ENCODE results near the gene ETHE1. TPM values are rescaled to one million over a fixed set of nuclear protein-coding genes. Genes with fewer than 3 reads are reported as not detected.
A peak's percentile ranks its signal among the peaks of the same experiment; 100 is the strongest.

Gene ETHE1
- total RNA-seq, 1 donor = 52.1 TPM

- H3K9me3 ChIP-seq (ENCODE audit: low read depth, low read length) = no peaks in the 10 kb centered on the region
- H2AFZ ChIP-seq (ENCODE audit: low read length) = no peak overlapping the region
- no peaks in the 10 kb centered on the region for H4K20me1 ChIP-seq (ENCODE audit: insufficient read depth, low read length)
- no peaks in the 10 kb centered on the region for H3K27me3 ChIP-seq (ENCODE audit: insufficient read depth, low read length)
- H3K4me1 ChIP-seq (ENCODE audit: insufficient read depth, low read length) = peaks cover 2% of the 10 kb centered on the region
- H3K36me3 ChIP-seq (ENCODE audit: insufficient read depth, low read length) = peaks cover 14% of the 10 kb centered on the region
- peak; percentile 38 for DNase-seq (ENCODE audit: insufficient read length, low spot score, missing footprints)
- H3K79me2 ChIP-seq (ENCODE audit: insufficient read depth, low read length) = no peaks in the 10 kb centered on the region
- no peak overlapping the region for H3K4me2 ChIP-seq (ENCODE audit: insufficient read depth, low read length)
- TF ChIP-seq CTCF (IDR thresholded peaks at IDR 0.05; ENCODE audit: extremely low read depth, low read depth, low read length) = no peak
- no peak overlapping the region for H3K4me3 ChIP-seq (ENCODE audit: insufficient read depth, low read length)
- H3K27ac ChIP-seq (ENCODE audit: low read depth, low read length) = no peak overlapping the region
Observed at GRCh38 chr19:43496960-43497359, 30.0 kb downstream of the ETHE1 start.

GRCh38 chr19:43495082-43495481, 31.9 kb downstream of the ETHE1 start:
- no peak overlapping the region for H3K27ac ChIP-seq (ENCODE audit: low read depth, low read length)
- no peaks in the 10 kb centered on the region for H3K9me3 ChIP-seq (ENCODE audit: low read depth, low read length)
- DNase-seq (ENCODE audit: insufficient read length, low spot score, missing footprints) = no peak
- no peaks in the 10 kb centered on the region for H3K79me2 ChIP-seq (ENCODE audit: insufficient read depth, low read length)
- H4K20me1 ChIP-seq (ENCODE audit: insufficient read depth, low read length) = no peaks in the 10 kb centered on the region
- H2AFZ ChIP-seq (ENCODE audit: low read length) = no peak overlapping the region
- H3K4me1 ChIP-seq (ENCODE audit: insufficient read depth, low read length) = no peaks in the 10 kb centered on the region
- H3K4me2 ChIP-seq (ENCODE audit: insufficient read depth, low read length) = no peak overlapping the region
- no peaks in the 10 kb centered on the region for H3K27me3 ChIP-seq (ENCODE audit: insufficient read depth, low read length)
- no peak for TF ChIP-seq CTCF (IDR thresholded peaks at IDR 0.05; ENCODE audit: extremely low read depth, low read depth, low read length)
- peaks cover 14% of the 10 kb centered on the region for H3K36me3 ChIP-seq (ENCODE audit: insufficient read depth, low read length)
- H3K4me3 ChIP-seq (ENCODE audit: insufficient read depth, low read length) = no peak overlapping the region

GRCh38 chr19:43490759-43491158, 36.2 kb downstream of the ETHE1 start:
- no peaks in the 10 kb centered on the region for H4K20me1 ChIP-seq (ENCODE audit: insufficient read depth, low read length)
- no peak overlapping the region for H3K4me3 ChIP-seq (ENCODE audit: insufficient read depth, low read length)

GRCh38 chr19:43489979-43490599, 36.9 kb downstream of the ETHE1 start:
- H3K79me2 ChIP-seq (ENCODE audit: insufficient read depth, low read length) = no peaks in the 10 kb centered on the region
- no peaks in the 10 kb centered on the region for H4K20me1 ChIP-seq (ENCODE audit: insufficient read depth, low read length)
- H3K4me1 ChIP-seq (ENCODE audit: insufficient read depth, low read length) = no peaks in the 10 kb centered on the region
- H3K4me3 ChIP-seq (ENCODE audit: insufficient read depth, low read length) = no peak overlapping the region
- H3K27ac ChIP-seq (ENCODE audit: low read depth, low read length) = no peak overlapping the region
- no peak overlapping the region for H3K4me2 ChIP-seq (ENCODE audit: insufficient read depth, low read length)
- H3K9me3 ChIP-seq (ENCODE audit: low read depth, low read length) = no peaks in the 10 kb centered on the region
- DNase-seq (ENCODE audit: insufficient read length, low spot score, missing footprints) = no peak
- H3K36me3 ChIP-seq (ENCODE audit: insufficient read depth, low read length) = peaks cover 3% of the 10 kb centered on the region
- no peak for TF ChIP-seq CTCF (IDR thresholded peaks at IDR 0.05; ENCODE audit: extremely low read depth, low read depth, low read length)
- H2AFZ ChIP-seq (ENCODE audit: low read length) = no peak overlapping the region
- no peaks in the 10 kb centered on the region for H3K27me3 ChIP-seq (ENCODE audit: insufficient read depth, low read length)

More at GRCh38 chr19:43490759-43491158, 36.2 kb downstream of the ETHE1 start:
- Histone ChIP-seq H3K27ac (ENCODE audit: low read depth, low read length) (no peak overlapping the region), H2AFZ (ENCODE audit: low read length) (no peak overlapping the region), H3K36me3 (ENCODE audit: insufficient read depth, low read length) (peaks cover 5% of the 10 kb centered on the region), H3K9me3 (ENCODE audit: low read depth, low read length) (no peaks in the 10 kb centered on the region), H3K4me2 (ENCODE audit: insufficient read depth, low read length) (no peak overlapping the region), H3K4me1 (ENCODE audit: insufficient read depth, low read length) (no peaks in the 10 kb centered on the region), H3K27me3 (ENCODE audit: insufficient read depth, low read length) (no peaks in the 10 kb centered on the region), H3K79me2 (ENCODE audit: insufficient read depth, low read length) (no peaks in the 10 kb centered on the region)
- no peak for TF ChIP-seq CTCF (IDR thresholded peaks at IDR 0.05; ENCODE audit: extremely low read depth, low read depth, low read length)
- peak; percentile 80 for DNase-seq (ENCODE audit: insufficient read length, low spot score, missing footprints)

All from osteoblast (primary cell).